HG03064 (cell line): ENCODE results near the gene RAD23B.
A peak's percentile ranks its signal among the peaks of the same experiment; 100 is the strongest.
"Not testable (repeated sequence)": the region's sequence is repeated elsewhere in the genome, so short reads cannot be mapped to it uniquely, and the experiment has no call there.

ENCODE experiments used
- ATAC-seq: cut with Tn5 transposase; IDR thresholded peaks from one replicate; pipeline ENCODE4 v1.9.1; 2021; ENCODE audit warnings: low read depth; ENCODE audit not compliant: unreplicated experiment

Gene RAD23B

DNA sequence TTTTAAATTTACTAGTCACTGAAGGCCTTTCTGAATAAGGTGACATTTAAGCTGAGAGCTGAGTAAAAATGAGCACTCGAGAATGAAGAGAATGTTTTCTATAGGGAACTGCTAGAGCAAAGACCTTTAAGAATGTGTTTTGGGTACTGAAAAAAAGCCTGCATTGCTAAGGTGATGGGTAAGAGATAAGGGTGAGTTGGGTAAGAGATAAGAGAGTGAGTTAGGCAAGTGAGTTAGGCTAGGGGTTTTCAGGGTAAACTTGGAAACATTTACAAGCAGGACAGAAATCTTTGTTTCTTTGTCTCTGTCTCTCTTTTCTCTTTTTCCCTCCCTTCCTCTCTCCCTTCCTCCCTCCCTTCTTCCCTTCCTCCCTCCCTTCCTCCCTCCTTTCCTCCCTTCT, 5.6 kb downstream of the RAD23B start:
- no peak for ATAC-seq

DNA sequence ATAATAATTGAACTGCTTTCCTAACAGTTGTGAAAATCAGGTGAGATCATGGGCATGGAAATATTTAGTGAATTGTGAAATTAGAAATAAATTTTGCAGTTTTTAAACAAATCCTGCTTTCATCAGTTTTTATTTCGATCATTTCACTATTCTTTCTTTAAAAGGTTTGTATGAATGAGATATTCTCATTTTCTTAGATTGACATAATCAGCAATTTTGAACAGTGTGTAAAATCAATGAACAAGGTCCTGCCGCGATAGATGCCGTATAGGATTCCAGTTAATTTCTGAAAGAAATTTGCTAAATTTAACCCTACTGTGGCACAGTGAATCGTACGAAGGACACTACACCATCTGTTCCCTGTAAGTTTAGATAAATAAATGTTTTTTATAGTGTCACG, 7.5 kb downstream of the RAD23B start:
- no peak for ATAC-seq

DNA sequence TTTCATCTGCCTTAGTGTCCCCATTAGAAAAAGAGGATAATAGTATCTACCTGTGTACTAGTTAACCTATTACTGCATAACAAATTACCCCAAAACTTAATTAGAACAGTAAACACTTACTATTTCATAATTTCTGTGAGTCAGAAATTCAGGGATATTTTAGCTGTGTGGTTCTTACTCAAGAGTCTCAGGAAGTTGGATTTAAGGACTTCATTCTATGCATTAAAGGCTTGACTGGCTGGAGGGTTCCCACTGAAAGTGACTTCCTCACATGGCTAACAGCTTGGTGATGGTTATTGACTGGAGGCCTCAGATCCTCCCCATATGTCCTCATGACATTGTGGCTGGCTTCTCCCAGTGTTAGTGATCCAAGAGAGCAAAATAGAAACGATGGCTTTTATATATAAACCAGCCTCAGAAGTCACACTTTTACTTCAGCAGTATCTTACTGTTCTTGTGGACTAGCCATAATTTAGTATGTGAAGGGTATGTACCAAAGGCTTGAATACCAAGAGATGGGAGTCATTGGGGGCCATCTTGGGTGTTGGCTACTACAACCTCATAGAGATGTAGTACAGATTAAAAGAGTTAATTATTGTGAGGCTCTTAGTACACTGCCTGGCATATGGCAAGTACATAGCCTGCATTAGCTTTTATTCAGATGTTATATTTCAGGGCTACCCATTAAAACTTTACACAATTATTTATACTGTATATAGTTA, 9.9 kb downstream of the RAD23B start:
- no peak for ATAC-seq

DNA sequence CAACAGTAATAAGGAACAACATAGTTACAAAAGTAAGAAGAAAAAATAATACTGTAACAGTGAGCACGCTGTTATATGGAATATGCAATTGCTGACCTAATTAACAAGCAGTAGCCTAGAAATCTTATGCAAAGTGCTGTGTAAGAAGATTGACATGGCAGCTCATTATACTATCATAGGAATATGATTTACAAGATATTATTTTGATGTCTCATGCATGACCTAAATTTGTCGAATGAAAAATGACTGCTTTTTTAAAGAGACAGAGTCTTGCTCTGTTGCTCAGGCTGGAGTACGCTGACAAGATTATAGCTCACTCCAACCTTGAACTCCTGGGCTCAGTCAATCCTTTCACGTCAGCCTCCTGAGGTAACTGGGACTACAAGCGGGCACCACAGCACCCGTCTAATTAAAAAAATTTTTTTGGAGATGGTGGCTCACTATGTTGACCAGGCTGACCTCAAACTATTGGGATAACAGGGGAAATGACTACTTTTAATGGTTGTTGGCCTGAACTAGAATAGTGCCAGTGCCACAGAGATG, 10.5 kb downstream of the RAD23B start:
- ATAC-seq: no peak

DNA sequence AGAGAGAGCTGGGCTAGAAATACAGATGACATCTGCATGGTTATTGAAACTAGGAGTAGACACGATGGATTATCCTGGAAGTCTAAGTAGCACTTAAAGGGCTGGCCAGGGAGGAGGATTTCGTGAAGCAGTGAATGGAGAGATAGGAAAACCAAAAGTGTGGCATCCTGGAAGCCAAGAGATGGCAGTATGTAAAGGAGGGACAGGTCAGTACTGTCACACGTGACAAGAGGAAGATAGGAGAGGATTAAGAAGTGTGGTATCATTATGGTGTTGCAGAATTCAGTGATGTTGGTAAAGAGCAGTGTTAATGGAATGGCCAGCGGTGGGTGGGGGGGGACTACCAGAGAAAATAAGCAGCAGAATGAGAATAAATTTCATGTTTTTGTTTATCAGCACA, 11.7 kb downstream of the RAD23B start:
- ATAC-seq: no peak

DNA sequence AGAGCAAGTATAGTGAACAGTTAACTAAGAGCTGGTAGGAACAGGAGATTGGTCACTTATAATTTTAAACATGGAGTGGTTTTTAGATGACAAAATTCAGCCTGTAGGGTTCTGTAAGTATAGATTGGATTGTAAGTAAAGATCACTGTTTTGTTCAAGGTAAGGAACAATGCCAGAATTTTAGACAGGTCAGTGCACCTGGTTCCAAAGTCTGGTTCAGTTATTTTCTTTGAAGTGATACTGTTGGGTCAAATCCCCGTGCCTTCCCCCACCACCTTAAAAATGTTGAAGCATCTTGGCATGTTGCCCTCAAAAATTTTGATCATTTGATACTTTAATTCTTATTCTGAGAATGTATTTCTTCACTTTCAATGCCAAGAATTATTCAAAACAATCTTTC, 12.9 kb downstream of the RAD23B start:
- ATAC-seq: no peak

DNA sequence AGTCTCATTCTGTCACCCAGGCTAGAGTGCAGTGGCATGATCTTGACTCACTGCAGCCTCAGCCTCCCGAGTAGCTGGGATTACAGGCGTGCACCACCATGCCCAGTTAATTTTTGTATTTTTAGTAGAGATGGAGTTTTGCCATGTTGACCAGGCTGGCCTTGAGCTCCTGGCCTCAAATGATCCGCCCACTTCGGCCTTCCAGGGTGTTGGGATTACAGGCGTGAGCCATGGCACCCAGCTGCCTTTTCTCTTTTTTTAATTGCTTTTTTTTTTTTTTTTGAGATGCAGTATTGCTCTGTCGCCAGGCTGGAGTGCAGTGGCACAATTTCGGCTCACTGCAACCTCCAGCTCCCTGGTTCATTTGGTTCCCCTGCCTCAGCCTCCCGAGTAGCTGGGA, 13.5 kb downstream of the RAD23B start:
- not testable (repeated sequence) for ATAC-seq

DNA sequence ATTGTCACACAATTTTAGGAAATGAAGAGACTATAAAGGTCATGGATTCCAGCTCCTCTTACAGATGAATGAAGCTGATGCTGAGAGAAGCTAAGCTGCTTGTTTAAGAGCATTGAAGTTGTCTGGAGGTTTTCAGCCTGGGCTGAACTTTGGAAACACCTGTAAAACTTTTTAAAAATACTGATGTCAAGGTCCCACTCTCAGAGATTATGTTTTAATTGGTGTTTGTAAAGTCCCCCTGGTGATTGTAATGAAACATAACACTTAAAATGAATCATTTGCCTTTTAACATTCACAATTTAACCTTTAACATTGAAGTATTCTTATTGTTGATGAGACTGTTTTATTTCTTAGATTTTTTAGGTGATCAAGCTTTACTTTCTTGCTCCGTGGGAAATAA, 16.4 kb downstream of the RAD23B start:
- ATAC-seq: no peak

DNA sequence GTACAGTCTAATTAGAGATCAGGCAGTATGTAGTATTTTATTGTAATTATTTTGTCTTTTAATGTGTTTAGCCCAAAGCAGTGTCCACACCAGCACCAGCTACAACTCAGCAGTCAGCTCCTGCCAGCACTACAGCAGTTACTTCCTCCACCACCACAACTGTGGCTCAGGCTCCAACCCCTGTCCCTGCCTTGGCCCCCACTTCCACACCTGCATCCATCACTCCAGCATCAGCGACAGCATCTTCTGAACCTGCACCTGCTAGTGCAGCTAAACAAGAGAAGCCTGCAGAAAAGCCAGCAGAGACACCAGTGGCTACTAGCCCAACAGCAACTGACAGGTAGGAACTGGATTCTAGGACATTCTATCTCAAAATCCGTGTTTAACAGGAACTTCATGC, 23.2 kb downstream of the RAD23B start:
- ATAC-seq: no peak

DNA sequence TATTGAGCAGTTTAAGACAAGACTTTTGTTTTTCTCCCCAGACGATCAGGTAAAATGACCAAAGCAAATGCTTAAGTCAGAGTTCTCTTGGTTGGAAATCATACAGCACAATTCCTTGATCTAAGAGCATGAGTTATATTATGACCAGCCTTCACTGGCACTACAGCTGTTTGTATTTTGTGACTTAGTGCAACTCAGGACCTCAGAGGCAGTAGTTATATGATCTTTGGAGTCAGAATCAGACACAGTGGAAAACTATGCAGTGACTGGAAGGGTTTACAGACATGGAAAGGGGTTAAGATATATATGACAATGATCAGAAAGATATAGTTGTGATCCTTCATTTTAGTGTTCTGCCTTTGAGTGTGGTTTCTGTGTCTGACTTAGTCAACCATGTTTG, 24.3 kb downstream of the RAD23B start:
- no peak for ATAC-seq

DNA sequence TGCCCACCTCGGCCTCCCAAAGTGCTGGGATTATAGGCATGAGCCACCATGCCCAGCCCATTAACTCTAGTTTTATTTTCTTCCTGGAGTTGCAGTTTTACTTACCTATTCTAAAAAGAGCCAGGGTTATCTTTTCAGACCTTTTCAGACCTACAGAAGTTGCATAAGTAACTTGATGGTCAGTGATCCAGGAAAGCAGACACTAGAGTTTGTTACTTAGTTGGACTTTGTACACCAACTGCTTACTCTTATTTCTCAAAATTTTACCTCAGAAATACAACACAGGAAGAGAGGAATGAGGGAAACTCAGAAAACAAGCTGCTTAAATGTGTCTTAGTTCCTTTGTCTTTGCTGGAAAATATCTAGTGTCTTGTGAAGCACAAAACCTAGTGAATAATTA, 25.4 kb downstream of the RAD23B start:
- ATAC-seq: no peak

DNA sequence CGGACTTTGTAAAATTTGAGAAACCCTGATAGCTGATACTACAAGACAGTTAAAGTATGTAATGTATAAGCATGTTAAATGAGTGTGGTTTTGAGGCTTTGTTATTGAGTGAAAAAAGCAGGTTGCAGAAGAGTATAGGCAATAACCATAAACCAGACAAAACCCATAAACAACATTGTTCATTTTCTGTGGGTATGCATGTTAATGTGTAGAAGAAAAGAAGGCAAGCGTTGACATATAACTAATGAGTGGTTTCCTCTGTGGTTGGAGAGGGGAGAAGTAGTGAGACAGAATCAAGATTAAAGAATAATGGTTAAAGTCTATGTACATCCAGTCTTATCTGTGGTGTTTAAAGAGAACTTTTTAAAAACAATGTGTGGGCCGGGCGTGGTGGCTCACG, 26.2 kb downstream of the RAD23B start:
- ATAC-seq: peak; percentile 76

DNA sequence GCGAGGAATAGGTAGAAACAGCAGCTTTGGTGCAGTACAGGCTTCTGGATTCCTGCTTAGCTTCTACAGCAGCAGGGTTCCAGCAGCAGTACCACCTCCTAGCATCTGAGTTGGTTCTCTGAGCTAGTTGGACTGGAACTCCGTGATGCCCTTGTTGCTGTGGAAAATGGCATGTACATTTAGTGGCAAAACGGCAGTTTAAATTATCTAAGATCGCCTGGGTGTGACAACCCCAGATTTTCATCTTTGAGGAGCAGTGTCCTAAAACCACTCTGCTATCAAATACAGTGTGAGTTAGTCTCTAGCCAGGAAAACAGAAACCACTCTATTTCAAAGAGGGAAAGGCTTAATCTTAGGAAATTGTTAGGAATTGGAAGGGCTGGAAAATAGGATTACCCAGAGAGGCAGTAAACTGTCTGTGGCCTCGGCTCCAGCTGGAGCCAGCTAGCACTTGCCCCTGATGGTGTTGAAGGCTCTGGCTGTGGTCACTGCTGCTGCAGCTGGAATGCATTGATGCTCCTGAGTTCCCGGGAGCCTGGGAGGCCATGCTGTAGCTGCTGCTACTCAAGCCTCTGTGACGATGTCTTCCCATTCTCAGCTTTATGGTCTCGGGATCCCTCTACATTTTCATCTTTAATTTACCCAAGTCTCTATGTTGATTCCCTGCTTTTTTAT, 29.4 kb downstream of the RAD23B start:
- no peak for ATAC-seq

DNA sequence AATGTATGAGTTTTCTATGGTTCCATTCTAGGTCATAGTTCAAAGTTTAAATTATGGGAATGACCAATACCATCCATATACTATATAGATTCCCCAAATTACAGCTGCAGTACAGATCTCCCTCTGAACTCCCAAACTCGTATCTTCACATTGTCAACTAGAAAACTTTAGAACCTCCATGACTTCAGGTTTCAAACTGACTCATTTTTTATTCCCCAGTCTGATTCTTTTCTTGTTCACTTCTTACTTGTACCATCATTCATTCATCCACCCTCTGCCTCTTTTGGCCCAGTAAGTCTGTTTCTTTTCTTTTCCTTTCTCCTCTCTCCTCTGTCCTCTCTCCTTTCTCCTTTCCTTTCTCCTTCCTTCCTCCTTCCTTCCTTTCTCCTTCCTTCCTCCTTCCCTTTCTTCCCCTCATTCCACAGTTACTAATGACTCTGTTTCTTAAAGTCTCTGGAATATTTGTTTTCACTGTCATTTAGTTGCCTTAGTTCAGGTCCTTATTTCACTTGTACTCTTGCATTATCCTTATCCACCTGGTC, 30.5 kb downstream of the RAD23B start:
- no peak for ATAC-seq

DNA sequence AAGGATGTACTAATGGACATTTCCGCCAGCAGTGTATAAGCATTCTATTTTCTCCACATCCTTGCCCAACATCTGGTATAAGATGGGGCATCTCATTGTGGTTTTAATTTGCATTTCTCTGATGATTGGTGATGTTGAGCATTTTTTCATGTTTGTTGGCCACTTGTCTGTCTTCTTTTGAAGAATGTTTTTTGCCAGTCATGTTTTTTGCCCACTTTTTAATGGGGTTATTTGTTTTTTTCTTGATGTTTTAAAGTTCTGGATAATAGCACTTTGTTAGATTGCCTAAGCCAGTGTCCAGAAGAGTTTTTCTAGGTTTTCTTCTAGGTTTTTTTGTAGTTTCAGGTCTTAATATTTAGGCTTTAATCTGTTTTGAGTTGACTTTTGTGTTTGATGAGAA, 31.7 kb downstream of the RAD23B start:
- no peak for ATAC-seq

DNA sequence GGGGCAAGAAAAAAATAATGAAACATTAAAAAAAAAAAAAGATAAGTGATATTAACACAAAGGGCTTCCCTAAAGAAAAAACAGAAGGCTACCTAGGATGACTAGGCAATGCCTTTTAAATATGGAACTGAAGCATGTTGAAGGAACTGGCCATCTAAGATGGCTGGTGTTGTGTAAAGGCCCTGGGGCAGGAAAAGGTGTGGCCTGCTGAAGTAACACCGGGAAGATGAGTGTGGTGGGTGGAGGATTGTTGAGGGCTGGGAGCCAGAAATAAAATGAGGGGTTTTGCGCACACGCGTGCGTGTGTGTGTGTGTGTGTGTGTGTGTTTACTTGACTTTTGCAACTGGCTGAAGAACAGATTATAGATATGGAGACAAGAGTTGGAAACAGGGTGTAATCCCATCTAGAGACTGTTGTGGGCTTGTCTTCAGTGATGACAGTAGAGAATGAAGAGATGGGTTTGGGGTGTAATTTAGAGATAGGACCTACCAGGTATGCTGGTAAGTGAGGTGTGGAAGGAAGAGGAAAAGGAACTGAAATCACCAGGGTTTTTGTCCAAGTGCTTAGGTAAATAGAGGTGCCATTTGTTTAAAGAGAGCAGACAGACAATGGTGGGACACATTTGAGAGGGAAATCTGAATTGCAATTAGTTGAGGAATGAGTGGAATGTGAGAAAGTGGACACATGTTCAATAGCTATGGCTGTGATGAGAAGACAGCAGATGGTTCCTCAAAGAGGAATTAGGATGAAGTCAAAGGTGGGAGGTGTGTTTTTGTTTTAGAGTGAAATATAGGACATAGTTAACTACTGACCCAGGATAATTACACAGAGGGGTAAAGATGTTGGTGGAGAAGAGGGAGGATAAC, 33.9 kb downstream of the RAD23B start:
- ATAC-seq: no peak

DNA sequence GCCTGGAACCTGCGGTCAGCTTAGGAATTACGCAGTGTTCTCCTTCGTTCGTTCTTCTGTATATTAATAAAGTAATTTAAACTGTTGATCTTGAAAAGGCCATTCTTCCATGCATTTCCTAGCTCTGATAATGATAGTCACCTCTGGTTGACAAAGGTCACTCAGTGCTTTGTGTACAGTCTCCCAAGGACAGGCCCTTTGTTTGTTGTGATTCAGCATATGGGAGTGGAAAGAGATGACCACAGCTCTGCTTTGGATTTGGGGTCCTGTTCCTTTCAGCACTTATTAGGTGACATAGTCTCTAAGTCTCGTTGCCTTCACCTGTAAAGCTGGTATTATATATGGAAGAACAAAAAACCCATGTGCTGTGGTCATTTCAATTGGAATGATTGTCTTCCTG, 39.6 kb downstream of the RAD23B start:
- no peak for ATAC-seq

DNA sequence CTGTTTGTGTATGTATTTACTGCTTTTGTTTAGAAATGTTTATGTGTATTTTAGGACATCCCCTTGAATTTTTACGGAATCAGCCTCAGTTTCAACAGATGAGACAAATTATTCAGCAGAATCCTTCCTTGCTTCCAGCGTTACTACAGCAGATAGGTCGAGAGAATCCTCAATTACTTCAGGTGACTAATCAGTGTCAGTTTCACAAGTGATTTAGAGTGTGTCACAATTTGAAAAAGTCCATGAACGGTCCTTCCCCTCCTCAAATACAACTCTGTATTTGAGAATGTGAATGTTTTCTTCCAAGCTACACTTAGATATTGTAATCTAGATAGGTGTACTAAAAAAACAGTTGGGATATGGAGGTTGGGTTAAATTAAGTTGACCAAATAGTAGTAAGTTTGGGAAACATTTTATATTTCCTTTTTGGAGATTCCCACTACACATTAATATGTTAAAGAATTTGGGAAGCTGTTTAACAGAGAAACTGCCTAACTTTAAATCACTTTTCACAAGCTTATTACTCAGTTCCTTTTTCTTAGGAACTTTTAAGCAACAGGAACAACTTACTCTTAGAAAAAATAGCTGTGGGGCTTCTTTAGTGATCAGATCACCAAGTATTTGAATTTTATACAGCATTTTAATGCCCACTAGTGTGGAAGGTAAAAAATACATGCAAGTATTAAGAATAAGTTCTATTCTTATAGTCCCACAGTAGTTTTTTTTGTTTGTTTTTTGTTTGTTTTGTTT, 40.9 kb downstream of the RAD23B start:
- ATAC-seq: no peak

DNA sequence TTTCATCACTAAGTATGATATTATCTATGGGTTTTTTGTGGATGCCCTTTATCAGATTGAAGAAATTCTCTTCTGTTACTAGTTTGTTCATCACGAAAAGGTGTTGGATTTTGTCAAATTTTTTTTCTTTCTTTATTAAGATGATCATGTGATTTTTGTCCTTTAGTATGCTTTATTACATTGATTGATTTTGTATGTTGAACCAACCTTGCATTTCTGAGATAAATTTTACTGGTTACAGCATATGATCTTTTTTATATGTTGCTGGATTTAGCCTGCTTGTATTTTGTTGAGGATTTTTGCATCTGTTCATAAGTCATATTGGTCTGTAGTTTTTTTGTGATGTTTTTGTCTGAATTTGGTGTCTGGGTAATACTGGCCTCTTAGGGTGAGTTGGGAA, 42.8 kb downstream of the RAD23B start:
- ATAC-seq: no peak

DNA sequence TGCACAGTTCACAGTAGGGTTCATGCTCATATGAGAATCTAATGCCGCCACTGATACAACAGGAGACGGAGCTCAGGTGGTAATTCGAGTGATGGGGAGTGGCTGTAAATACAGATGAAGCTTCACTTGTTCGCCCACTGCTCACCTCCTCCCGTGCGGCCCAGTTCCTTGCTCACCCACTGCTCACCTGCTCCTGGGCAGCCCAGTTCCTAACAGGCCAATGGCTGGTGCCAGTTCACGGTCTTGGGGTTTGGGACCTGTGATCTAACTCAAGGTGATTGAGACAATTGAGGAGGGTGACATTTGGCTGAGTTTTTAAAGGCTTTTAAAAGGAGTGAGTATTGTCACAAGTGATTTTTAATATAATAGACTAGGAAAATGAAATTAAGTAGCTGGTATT, 45.4 kb downstream of the RAD23B start:
- no peak for ATAC-seq
